ENCODE data around the gene UTY. TPM values are rescaled to one million over a fixed set of nuclear protein-coding genes. Genes with fewer than 3 reads are reported as not detected.

Gene UTY
- total and polyA plus RNA-seq, 4 donors: 2.2 to 24.3 TPM; not detected in 2

DNA sequence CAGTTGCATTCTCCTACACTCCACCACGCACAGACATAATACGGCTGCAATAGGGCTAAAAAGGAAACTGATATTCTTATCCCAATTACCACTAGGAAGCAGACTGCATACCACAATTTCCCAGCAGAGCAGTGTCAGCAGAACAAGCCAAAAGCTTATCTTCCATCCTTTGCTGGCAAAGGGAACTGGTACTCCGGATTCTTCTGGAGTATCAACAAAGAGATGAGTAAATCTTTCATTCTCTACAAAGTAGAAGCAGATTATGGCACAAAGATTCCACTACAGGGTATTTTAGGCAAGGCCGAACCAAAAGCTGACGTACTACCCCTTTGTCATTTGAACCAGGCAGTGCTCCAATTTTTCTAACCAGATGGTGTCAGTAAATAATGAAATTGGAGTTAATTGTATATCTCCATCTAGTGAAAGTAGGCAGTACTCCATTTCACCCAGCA, 56.5 kb downstream of the UTY start:
- Histone ChIP-seq H3K9me3 (ENCODE audit: control insufficient read depth in 4 of 4, low read length in 3 of 4) (no peaks in the 10 kb centered on the region), H3K27ac (ENCODE audit: low read depth in 1 of 2, low read length in 2 of 2) (no peak overlapping the region), H3K36me3 (ENCODE audit: control insufficient read depth in 4 of 4, insufficient read depth in 3 of 4, low read depth in 1 of 4, low read length in 3 of 4) (no peaks in the 10 kb centered on the region), H3K4me3 (ENCODE audit: low read depth in 1 of 3, low read length in 3 of 3) (no peak overlapping the region), H3K27me3 (ENCODE audit: control insufficient read depth in 4 of 4, insufficient read depth in 4 of 4, low read length in 3 of 4) (no peaks in the 10 kb centered on the region), H3K9ac (ENCODE audit: low read depth in 1 of 2, low read length in 2 of 2) (no peak overlapping the region), H3K4me1 (ENCODE audit: control insufficient read depth in 4 of 4, insufficient read depth in 4 of 4, low read length in 3 of 4) (no peaks in the 10 kb centered on the region)
- WGBS: 65% methylated on average over 5 of the region's 5 CpGs
- no peak for DNase-seq (ENCODE audit: low spot score)
- TF ChIP-seq, protein P1, sequence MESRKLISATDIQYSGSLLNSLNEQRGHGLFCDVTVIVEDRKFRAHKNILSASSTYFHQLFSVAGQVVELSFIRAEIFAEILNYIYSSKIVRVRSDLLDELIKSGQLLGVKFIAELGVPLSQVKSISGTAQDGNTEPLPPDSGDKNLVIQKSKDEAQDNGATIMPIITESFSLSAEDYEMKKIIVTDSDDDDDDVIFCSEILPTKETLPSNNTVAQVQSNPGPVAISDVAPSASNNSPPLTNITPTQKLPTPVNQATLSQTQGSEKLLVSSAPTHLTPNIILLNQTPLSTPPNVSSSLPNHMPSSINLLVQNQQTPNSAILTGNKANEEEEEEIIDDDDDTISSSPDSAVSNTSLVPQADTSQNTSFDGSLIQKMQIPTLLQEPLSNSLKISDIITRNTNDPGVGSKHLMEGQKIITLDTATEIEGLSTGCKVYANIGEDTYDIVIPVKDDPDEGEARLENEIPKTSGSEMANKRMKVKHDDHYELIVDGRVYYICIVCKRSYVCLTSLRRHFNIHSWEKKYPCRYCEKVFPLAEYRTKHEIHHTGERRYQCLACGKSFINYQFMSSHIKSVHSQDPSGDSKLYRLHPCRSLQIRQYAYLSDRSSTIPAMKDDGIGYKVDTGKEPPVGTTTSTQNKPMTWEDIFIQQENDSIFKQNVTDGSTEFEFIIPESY (IDR thresholded peaks at IDR 0.05): no peak
- TF ChIP-seq RAD21 (IDR thresholded peaks at IDR 0.05) (no peak), HNF4G (IDR thresholded peaks at IDR 0.05) (no peak), JUND (IDR thresholded peaks at IDR 0.05) (no peak), GABPA (IDR thresholded peaks at IDR 0.05 in 1 of 2, conservative IDR thresholded peaks at IDR 0.05 in 1 of 2) (no peak), SP1 (IDR thresholded peaks at IDR 0.05) (no peak), TAF1 (conservative IDR thresholded peaks at IDR 0.05) (no peak), ATF3 (IDR thresholded peaks at IDR 0.05) (no peak), FOXA2 (IDR thresholded peaks at IDR 0.05) (no peak), EGR1 (IDR thresholded peaks at IDR 0.05; ENCODE audit: low read depth in 2 of 2) (no peak)
- TF ChIP-seq, protein P2, sequence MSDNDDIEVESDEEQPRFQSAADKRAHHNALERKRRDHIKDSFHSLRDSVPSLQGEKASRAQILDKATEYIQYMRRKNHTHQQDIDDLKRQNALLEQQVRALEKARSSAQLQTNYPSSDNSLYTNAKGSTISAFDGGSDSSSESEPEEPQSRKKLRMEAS (IDR thresholded peaks at IDR 0.05): no peak
- TF ChIP-seq, protein P3, sequence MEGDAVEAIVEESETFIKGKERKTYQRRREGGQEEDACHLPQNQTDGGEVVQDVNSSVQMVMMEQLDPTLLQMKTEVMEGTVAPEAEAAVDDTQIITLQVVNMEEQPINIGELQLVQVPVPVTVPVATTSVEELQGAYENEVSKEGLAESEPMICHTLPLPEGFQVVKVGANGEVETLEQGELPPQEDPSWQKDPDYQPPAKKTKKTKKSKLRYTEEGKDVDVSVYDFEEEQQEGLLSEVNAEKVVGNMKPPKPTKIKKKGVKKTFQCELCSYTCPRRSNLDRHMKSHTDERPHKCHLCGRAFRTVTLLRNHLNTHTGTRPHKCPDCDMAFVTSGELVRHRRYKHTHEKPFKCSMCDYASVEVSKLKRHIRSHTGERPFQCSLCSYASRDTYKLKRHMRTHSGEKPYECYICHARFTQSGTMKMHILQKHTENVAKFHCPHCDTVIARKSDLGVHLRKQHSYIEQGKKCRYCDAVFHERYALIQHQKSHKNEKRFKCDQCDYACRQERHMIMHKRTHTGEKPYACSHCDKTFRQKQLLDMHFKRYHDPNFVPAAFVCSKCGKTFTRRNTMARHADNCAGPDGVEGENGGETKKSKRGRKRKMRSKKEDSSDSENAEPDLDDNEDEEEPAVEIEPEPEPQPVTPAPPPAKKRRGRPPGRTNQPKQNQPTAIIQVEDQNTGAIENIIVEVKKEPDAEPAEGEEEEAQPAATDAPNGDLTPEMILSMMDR (IDR thresholded peaks at IDR 0.05; ENCODE audit: low read depth, low read length, missing input control): no peak

DNA sequence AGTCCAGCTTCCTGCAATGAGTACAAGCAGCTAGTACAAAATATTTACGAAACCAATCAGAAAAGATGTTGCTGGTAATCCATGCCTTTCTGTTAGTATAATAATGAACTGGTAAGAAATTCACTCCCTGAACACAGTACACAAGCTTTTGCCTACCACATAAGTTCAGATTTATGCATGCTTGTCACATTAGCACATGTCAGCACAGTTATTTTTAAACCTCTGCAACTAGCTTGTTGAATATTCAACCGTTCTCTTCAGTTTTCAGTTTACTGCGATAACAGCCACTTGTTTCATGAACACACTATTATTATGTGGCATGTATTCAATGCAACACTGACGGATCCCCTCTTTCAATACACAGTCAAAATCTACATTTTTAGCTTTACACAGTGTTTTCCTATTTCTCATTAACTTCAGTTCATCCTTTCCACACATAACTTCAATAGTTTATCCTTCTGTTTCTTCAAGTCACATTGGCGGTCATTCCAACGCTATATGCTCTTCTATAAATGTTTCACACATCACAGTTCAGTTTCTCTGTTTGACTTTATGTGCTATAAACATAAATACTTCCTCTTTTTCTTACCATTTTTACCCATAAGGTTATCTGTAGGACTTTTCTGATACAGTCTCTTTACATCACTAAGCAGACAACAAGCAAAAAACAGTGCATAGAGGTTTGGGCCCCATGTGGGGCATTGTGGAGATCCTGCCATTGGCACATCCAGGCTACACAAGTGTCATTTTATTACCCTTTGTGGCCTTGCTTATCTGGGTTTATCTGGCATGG, 62.8 kb downstream of the UTY start:
- H3K4me3 ChIP-seq (ENCODE audit: low read depth in 1 of 3, low read length in 3 of 3): no peak overlapping the region
- H3K4me1 ChIP-seq (ENCODE audit: control insufficient read depth in 4 of 4, insufficient read depth in 4 of 4, low read length in 3 of 4): no peaks in the 10 kb centered on the region
- DNase-seq (ENCODE audit: low spot score): no peak
- peaks cover 0 to 2% (median 0%) of the 10 kb centered on the region in 4 donors for H3K36me3 ChIP-seq (ENCODE audit: control insufficient read depth in 4 of 4, insufficient read depth in 3 of 4, low read depth in 1 of 4, low read length in 3 of 4)
- no peak overlapping the region for H3K27ac ChIP-seq (ENCODE audit: low read depth in 1 of 2, low read length in 2 of 2)
- H3K27me3 ChIP-seq (ENCODE audit: control insufficient read depth in 4 of 4, insufficient read depth in 4 of 4, low read length in 3 of 4): no peaks in the 10 kb centered on the region
- no peaks in the 10 kb centered on the region for H3K9me3 ChIP-seq (ENCODE audit: control insufficient read depth in 4 of 4, low read length in 3 of 4)
- 89% methylated on average over 6 of the region's 6 CpGs for WGBS
- H3K9ac ChIP-seq (ENCODE audit: low read depth in 1 of 2, low read length in 2 of 2): no peak overlapping the region
- TF ChIP-seq REST (IDR thresholded peaks at IDR 0.05): no peak
- no peak for TF ChIP-seq JUND (IDR thresholded peaks at IDR 0.05)
